Epithelial cell of proximal tubule (primary cell): ENCODE results near the gene ACACB. TPM values are rescaled to one million over a fixed set of nuclear protein-coding genes. Genes with fewer than 3 reads are reported as not detected.

Experiments used
- DNase-seq: peaks from one replicate; pipeline ENCODE4 v3.0.0-alpha.2; 2011; ENCODE audit warnings: low read depth
- H3K4me3 ChIP-seq: 2 replicates; pipeline ENCODE4 v1.5.1; 2011; ENCODE audit warnings: low read depth, mild to moderate bottlenecking, low read length
- total RNA-seq: library from RNA; depleted of rRNA; stranded (reverse); fragments of >200 nt; gene quantifications from 2 replicates; pipeline ENCODE4 v1.2.3, GENCODE V29; 2015
- TF ChIP-seq, protein P1 (sequence below): conservative IDR thresholded peaks from 2 replicates; pipeline ENCODE4 v1.5.1; 2012; ENCODE audit warnings: low read depth, mild to moderate bottlenecking, low read length

Gene ACACB
- total RNA-seq, 1 donor from 2014 or later, result 26.5 TPM

DNA sequence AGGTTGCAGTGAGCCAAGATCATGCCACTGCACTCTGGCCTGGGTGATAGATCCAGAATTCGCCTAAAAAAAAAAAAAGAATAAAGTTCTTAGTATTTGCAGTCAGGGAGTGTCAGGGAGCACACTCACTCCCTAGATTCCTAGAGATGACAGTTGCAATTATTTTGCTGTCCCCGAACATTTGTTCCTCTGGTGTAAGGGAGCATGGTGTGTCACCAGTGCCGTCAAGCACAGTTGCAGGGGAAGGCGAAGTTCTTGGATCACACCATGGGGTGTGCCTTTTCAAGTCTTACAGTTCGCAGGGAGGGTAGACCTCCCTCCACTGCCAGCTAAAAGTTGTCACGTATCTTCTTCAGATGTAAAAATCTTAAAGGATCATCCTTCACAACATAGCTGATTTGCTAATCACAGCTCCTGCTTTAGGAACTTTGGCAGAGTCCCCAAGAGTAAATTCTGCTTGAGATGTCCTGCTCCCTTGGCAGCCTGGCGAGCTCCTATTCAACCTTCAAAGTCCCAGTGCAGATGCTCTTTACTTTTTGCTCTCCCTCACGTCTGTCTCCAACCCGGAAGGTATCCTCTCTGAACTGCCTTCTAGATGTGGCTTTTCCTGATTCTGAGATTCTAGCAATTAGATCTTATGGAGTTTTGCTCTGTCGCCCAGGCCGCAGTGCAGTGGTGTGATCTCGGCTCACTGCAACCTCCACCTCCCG is 11.3 kb downstream of the ACACB start:
- no peak overlapping the region for H3K4me3 ChIP-seq
- TF ChIP-seq, protein P1, sequence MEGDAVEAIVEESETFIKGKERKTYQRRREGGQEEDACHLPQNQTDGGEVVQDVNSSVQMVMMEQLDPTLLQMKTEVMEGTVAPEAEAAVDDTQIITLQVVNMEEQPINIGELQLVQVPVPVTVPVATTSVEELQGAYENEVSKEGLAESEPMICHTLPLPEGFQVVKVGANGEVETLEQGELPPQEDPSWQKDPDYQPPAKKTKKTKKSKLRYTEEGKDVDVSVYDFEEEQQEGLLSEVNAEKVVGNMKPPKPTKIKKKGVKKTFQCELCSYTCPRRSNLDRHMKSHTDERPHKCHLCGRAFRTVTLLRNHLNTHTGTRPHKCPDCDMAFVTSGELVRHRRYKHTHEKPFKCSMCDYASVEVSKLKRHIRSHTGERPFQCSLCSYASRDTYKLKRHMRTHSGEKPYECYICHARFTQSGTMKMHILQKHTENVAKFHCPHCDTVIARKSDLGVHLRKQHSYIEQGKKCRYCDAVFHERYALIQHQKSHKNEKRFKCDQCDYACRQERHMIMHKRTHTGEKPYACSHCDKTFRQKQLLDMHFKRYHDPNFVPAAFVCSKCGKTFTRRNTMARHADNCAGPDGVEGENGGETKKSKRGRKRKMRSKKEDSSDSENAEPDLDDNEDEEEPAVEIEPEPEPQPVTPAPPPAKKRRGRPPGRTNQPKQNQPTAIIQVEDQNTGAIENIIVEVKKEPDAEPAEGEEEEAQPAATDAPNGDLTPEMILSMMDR, result no peak
- DNase-seq, result no peak

DNA sequence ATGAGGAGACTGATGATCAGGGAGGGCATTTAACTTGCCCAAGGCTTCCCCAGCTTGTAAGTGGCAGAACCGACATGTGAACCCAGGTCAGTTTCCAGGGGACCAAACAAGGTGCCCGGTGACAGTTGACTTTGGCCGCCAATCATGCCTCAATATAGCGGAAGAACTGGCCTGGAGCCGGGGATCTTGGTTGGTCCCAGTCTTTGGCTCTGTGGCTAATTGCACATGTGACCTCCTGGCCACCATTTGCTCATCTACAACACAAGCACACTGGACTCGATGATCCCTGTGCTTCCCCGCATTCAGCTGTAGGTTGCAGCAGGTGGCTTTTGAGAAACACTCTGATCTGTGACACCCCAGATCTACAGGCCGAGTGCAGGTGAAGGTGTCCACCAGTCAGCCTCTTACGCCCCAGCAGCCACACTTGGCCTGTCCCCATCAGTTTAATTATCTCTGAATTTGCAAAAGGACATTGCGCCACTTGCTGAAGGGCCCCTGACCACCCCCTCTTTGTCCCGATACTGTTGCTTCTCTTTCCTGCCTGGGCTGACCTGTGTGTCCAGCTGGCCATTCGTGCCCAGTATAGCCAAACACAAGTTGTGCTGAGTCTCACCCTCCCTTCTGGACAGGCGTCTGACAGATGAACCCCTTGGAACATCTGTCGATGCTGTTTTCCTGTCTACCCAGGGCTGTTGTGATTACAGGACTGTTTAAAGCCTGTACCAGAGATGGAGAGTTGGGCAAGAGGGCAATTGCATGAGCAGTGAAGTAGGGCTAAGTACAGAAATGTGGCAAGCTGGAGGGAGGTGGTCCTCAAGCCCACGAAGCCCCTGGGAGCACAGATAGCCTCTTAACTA is 14.1 kb downstream of the ACACB start:
- TF ChIP-seq, protein P1, result no peak
- DNase-seq, result no peak
- H3K4me3 ChIP-seq, result no peak overlapping the region

DNA sequence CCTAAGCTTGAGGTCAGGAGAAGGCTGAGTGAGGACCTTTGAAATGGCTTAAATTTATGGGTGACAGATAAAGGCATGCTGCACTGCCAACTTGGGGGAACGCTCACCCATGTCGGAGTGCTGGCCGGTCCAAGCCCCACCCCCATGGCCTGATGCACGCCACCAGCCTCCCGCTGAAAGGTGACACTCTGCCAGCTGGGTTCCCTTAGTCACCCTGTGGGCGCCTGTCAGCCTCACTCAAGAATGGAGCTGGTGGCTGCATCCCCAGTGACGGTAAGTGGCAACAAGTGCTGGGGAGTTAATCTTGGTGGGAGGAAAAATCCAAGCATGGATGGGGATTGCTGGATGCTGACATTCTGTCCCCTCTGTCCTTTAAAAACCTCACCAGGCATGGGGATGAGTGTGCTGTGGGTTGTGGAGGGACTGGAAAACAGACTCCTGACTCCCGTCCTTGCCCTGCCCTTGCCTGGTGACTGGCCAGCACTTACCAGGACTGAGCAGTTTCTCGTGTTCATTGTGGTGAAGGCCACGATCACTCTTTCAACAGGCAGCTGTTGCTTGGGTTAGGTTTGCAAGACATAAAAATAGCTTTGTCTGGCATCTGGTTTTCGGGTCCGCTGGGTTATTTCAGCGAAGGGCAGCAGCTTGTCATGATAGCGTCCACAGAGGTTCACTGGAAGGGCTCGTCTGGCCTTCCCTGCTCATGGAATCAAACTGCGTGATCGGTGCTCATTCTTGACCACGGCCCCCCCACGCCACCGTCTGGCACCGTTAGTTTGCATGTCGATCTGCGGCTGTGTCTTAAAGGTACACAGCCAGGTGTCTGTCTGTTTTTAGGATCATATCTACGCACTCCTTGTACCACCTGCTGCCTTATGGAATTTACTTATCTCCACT is 15.0 kb downstream of the ACACB start:
- TF ChIP-seq, protein P1, result no peak
- DNase-seq, result no peak

DNA sequence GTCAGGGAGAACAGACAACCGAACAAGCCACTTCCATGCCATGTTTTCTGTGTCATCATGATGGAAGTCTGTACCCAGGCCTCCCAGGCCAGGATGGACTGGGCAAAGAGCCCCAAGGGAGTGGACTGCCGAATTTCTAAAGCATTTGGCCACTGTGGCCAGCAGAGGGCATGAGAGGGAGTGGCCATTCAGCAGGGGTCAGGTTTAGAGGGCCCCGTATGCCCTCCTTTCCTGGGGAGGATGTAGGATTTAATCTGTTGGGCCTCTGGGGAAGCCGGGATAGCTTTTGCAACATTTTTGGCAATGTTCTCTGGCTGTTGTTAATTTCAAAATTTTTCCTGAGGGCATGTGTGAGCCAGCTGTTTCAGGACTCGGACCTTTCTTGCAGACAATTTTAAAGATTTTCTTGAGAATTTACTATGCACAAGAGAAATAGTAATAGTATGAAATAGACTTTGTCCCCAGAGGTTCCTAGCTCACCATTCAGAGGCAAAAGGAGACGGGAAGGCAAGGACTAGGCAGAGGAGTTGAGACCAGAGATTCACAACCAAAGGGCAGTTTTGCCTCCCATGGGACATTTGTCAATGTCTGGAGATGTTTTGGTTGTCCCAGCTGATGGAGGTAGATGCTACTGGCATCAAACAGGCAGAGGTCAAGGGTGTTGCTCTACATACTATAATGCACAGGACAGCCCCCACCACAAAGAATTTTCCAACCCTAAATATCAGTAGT is 18.0 kb downstream of the ACACB start:
- DNase-seq, result no peak
- TF ChIP-seq, protein P1, result peak; percentile 73

More for the DNA sequence above, 15.0 kb downstream of the ACACB start:
- no peak overlapping the region for H3K4me3 ChIP-seq

DNA sequence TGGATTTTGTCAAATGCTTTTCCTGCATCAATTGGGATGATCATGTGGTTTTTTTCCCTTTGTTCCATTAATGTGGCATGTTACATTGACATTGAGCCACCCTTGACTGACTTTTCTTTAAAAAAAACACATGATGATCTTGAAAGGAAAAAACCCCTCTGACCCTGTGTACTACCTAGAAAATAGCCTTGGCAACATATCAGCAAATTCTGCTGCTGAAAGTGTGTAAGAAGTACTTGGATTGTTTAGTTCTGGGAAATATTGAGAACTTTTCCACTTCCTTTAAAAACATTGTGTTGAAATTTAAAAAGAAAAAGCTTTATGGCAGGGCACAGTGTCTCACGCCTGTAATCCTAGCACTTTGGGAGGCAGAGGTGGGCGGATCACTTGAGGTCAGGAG is 20.7 kb downstream of the ACACB start:
- no peak overlapping the region for H3K4me3 ChIP-seq
- DNase-seq, result no peak
- TF ChIP-seq, protein P1, result no peak

More for the DNA sequence above, 18.0 kb downstream of the ACACB start:
- H3K4me3 ChIP-seq, result no peak overlapping the region

DNA sequence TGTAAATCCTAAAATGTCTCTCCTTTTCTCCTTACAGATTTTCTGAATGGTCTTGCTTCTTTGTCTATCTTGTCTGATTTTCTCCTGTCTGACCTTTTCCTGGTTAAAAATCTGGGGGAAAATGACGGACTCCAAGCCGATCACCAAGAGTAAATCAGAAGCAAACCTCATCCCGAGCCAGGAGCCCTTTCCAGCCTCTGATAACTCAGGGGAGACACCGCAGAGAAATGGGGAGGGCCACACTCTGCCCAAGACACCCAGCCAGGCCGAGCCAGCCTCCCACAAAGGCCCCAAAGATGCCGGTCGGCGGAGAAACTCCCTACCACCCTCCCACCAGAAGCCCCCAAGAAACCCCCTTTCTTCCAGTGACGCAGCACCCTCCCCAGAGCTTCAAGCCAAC is 23.0 kb downstream of the ACACB start:
- H3K4me3 ChIP-seq, result no peak overlapping the region
- TF ChIP-seq, protein P1, result no peak
- DNase-seq, result no peak
